ENCODE measurements around the gene USP9X. TPM values are rescaled to one million over a fixed set of nuclear protein-coding genes. Genes with fewer than 3 reads are reported as not detected.
A peak's percentile ranks its signal among the peaks of the same experiment; 100 is the strongest.

USP9X gene
- total and polyA plus RNA-seq, 2 of the 8 experiments (the other 6 are each of a cell fraction or from before 2014, with no cell fraction given) = 79.2 to 300 TPM

GRCh38 chrX:41084893-41085511 is at the start of gene USP9X (continued):
- TF ChIP-seq, protein P1, sequence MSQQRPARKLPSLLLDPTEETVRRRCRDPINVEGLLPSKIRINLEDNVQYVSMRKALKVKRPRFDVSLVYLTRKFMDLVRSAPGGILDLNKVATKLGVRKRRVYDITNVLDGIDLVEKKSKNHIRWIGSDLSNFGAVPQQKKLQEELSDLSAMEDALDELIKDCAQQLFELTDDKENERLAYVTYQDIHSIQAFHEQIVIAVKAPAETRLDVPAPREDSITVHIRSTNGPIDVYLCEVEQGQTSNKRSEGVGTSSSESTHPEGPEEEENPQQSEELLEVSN (IDR thresholded peaks at IDR 0.05) = no peak
- TF ChIP-seq POLR2AphosphoS5 (IDR thresholded peaks at IDR 0.05; ENCODE audit: low read depth, low read length) (peak; percentile 84), HDAC6 (IDR thresholded peaks at IDR 0.05; ENCODE audit: low read depth, low read length) (no peak), TEAD4 (IDR thresholded peaks at IDR 0.05; ENCODE audit: low read depth, low read length) (no peak), KDM4A (IDR thresholded peaks at IDR 0.05; ENCODE audit: low read depth, low read length, severe bottlenecking) (peak; percentile 14), ATF3 (IDR thresholded peaks at IDR 0.05; ENCODE audit: insufficient read depth, low read depth, low read length) (no peak), TAF7 (optimal IDR thresholded peaks at IDR 0.05; ENCODE audit: borderline replicate concordance, low read depth, low read length) (no peak), ASH2L (IDR thresholded peaks at IDR 0.05; ENCODE audit: low read length) (peak; percentile 77), SP1 (IDR thresholded peaks at IDR 0.05; ENCODE audit: low read depth, low read length) (no peak), POLR2A (IDR thresholded peaks at IDR 0.05; ENCODE audit: control extremely low read depth in 1 of 2, low read depth in 2 of 2, low read length in 2 of 2) (peak in 1 of 2 experiments; percentile 57; a peak in 1 of 3 replicates), PHF8 (conservative IDR thresholded peaks at IDR 0.05; ENCODE audit: low read depth, low read length) (peak; percentile 69), RXRA (IDR thresholded peaks at IDR 0.05; ENCODE audit: insufficient read depth, low read depth, low read length) (no peak)

Measured in H1 (cell line).